ENCODE data around the gene SFXN5. TPM values are rescaled to one million over a fixed set of nuclear protein-coding genes. Genes with fewer than 3 reads are reported as not detected.
A peak's percentile ranks its signal among the peaks of the same experiment; 100 is the strongest.

SFXN5 gene
- total RNA-seq, 1 donor from 2014 or later: 13.1 TPM

- no peaks in the 10 kb centered on the region for H3K9me3 ChIP-seq
- peak; percentile 90 for DNase-seq
- intact Hi-C loops (cut with DNase I): no loop called here
- ATAC-seq: peak; percentile 91
- peaks cover 12% of the 10 kb centered on the region for H3K4me1 ChIP-seq
- H3K4me3 ChIP-seq: peak within 1 kb of the TSS; percentile 86
- no peaks in the 10 kb centered on the region for H3K36me3 ChIP-seq
- H3K27me3 ChIP-seq: no peaks in the 10 kb centered on the region
- H3K27ac ChIP-seq: peak within 1 kb of the TSS; percentile 76
- TF ChIP-seq CTCF (IDR thresholded peaks at IDR 0.05): no peak
Observed at GRCh38 chr2:73112913-73113854, 41.7 kb upstream of the SFXN5 start, which contains the start of gene RAB11FIP5. RAB11FIP5 (minus strand) TSS chr2:73112948; CDS start chr2:73112777, 171 bp downstream.

GRCh38 chr2:73112026-73112912, 40.8 kb upstream of the SFXN5 start:
- no peaks in the 10 kb centered on the region for H3K36me3 ChIP-seq
- H3K9me3 ChIP-seq: no peaks in the 10 kb centered on the region
- DNase-seq (peak; percentile 71), ATAC-seq (peak; percentile 48)
- H3K4me1 ChIP-seq: peaks cover 16% of the 10 kb centered on the region
- TF ChIP-seq CTCF (IDR thresholded peaks at IDR 0.05): no peak
- intact Hi-C loops (cut with DNase I): no loop called here
- H3K27ac ChIP-seq: peak overlapping the region; percentile 70
- H3K4me3 ChIP-seq: peak overlapping the region; percentile 86
- H3K27me3 ChIP-seq: no peaks in the 10 kb centered on the region

- Histone ChIP-seq H3K36me3 (no peaks in the 10 kb centered on the region), H3K4me1 (peaks cover 24% of the 10 kb centered on the region), H3K4me3 (peak overlapping the region; percentile 86), H3K27me3 (no peaks in the 10 kb centered on the region), H3K9me3 (no peaks in the 10 kb centered on the region), H3K27ac (peak overlapping the region; percentile 70)
- intact Hi-C loops (cut with DNase I): no loop called here
- TF ChIP-seq CTCF (IDR thresholded peaks at IDR 0.05): no peak
- DNase-seq (peak; percentile 70), ATAC-seq (peak; percentile 38)
Observed at GRCh38 chr2:73111073-73112025, 39.8 kb upstream of the SFXN5 start.

GRCh38 chr2:73110168-73111072, 38.9 kb upstream of the SFXN5 start:
- H3K9me3 ChIP-seq: no peaks in the 10 kb centered on the region
- no peak for ATAC-seq
- no peak overlapping the region for H3K27ac ChIP-seq
- DNase-seq: no peak
- H3K4me3 ChIP-seq: peak overlapping the region; percentile 86
- no peaks in the 10 kb centered on the region for H3K36me3 ChIP-seq
- no peak for TF ChIP-seq CTCF (IDR thresholded peaks at IDR 0.05)
- peaks cover 25% of the 10 kb centered on the region for H3K4me1 ChIP-seq
- intact Hi-C loops (cut with DNase I): no loop called here
- no peaks in the 10 kb centered on the region for H3K27me3 ChIP-seq
